BE2C (cell line): ENCODE data around the gene ENTPD6.
"Not testable (repeated sequence)": the region's sequence is repeated elsewhere in the genome, so short reads cannot be mapped to it uniquely, and the experiment has no call there.

Experiments
- DNase-seq: peaks from one replicate; pipeline ENCODE4 v3.0.0-alpha.2; 2020
- H3K27me3 ChIP-seq: fragments of 250-450 bp; sonication (Bioruptor Pico); 2 replicates; pipeline ENCODE4 v1.5.1; 2020; ENCODE audit warnings: mild to moderate bottlenecking
- H3K36me3 ChIP-seq: fragments of 250-450 bp; sonication (Bioruptor Pico); 2 replicates; pipeline ENCODE4 v1.5.1; 2020; ENCODE audit warnings: mild to moderate bottlenecking
- H3K4me1 ChIP-seq: fragments of 250-450 bp; sonication (Bioruptor Pico); 2 replicates; pipeline ENCODE4 v1.5.1; 2020
- H3K4me3 ChIP-seq: 2 replicates; pipeline ENCODE4 v1.5.1; 2011; ENCODE audit warnings: low read depth, low read length
- H3K9me3 ChIP-seq: fragments of 250-450 bp; sonication (Bioruptor Pico); 2 replicates; pipeline ENCODE4 v1.5.1; 2020
- TF ChIP-seq, protein P1 (sequence below): IDR thresholded peaks from 2 replicates; pipeline ENCODE4 v1.5.1; 2012; ENCODE audit warnings: mild to moderate bottlenecking, low read depth, low read length

ENTPD6 gene

DNA sequence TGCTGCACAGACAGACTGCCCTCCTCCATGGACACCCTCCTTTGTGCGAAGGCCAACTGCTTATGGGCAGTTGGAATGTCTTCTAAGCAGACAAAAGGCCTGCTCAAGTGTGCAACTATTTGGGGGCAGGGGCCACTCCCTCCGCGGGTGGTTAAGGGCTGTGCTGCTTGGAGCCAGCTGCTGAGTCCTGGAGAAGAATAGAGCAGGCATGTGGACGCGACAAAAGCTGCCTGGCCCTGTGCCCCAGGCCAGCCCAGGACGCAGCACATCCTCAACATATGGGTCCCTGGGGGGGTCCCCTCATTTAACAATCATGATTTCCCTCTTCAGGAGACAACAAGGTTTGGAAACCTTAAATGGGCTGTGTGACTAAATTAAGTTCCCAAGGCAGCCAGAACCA lies 45.5 kb upstream of the ENTPD6 start:
- no peak for DNase-seq
- H3K4me3 ChIP-seq, result no peak overlapping the region
- H3K36me3 ChIP-seq, result no peaks in the 10 kb centered on the region
- H3K27me3 ChIP-seq, result peaks cover 13% of the 10 kb centered on the region
- H3K4me1 ChIP-seq, result no peaks in the 10 kb centered on the region
- no peaks in the 10 kb centered on the region; the same call in 1 of the 2 replicates for H3K9me3 ChIP-seq
- TF ChIP-seq, protein P1, sequence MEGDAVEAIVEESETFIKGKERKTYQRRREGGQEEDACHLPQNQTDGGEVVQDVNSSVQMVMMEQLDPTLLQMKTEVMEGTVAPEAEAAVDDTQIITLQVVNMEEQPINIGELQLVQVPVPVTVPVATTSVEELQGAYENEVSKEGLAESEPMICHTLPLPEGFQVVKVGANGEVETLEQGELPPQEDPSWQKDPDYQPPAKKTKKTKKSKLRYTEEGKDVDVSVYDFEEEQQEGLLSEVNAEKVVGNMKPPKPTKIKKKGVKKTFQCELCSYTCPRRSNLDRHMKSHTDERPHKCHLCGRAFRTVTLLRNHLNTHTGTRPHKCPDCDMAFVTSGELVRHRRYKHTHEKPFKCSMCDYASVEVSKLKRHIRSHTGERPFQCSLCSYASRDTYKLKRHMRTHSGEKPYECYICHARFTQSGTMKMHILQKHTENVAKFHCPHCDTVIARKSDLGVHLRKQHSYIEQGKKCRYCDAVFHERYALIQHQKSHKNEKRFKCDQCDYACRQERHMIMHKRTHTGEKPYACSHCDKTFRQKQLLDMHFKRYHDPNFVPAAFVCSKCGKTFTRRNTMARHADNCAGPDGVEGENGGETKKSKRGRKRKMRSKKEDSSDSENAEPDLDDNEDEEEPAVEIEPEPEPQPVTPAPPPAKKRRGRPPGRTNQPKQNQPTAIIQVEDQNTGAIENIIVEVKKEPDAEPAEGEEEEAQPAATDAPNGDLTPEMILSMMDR, result no peak

DNA sequence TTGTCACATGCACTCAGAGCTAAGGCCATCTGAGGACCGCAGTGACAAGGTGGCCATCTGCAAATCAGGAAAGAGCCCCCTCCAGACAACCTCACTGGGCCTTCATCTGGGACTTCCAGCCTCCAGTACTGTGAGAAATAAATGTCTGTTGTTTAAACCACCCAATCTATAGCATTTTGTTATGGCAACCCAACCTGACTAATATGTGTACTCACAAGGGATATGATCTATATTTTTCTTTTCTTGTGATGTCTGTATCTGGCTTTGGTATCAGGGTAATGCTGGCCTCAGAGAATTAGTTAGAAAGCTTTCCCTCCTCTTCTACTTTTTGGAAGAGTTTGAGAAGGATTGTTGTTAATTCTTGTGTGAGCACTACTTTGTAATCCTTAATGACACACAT lies 37.5 kb upstream of the ENTPD6 start:
- Histone ChIP-seq H3K4me3 (no peak overlapping the region), H3K36me3 (no peaks in the 10 kb centered on the region), H3K9me3 (no peaks in the 10 kb centered on the region), H3K4me1 (no peaks in the 10 kb centered on the region), H3K27me3 (peaks cover 5% of the 10 kb centered on the region; the same call in 1 of the 2 replicates)
- TF ChIP-seq, protein P1, result no peak
- DNase-seq, result no peak

DNA sequence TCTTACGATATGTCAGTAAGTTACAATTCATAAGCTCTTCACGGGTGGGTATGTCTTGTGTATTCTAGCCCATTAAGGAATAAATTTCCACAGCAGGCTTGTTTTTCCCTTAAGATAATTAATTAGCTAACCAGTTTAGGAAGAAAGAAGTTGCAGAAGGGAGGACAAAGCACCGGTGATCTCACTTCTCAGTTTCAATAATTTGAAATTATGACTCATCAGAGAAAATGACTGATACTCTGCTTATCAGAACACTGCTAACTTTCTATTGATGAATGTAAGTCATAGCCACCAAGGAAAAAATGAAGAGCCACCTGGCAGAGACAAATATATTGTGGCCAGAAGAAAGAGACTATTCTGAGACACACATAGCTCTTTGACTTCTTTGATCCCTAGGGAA lies 35.0 kb upstream of the ENTPD6 start:
- TF ChIP-seq, protein P1, result no peak
- no peak for DNase-seq

DNA sequence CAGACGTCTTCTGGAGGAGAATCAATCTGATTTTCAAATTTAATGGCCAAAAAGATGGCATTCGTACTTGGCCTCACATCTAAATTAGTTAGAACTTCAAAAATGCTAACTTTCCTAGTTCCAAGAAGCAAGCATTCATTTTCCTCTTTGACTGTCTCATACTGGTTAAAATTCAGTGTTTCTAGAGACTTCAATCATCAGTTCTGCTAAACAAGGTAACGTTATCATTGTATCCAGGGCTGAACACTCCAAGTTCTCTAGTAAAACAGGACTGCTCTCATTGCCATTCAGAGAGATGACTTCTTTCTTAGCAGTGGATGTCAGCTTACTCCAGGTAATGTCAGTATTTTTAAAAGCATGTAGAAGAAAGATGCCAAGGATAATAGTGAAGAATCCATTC lies 34.6 kb upstream of the ENTPD6 start:
- Histone ChIP-seq H3K9me3 (no peaks in the 10 kb centered on the region), H3K36me3 (no peaks in the 10 kb centered on the region), H3K4me3 (no peak overlapping the region), H3K4me1 (no peaks in the 10 kb centered on the region), H3K27me3 (peaks cover 5% of the 10 kb centered on the region; the same call in 1 of the 2 replicates)
- TF ChIP-seq, protein P1, result no peak
- DNase-seq, result no peak

More for the DNA sequence above, 35.0 kb upstream of the ENTPD6 start:
- Histone ChIP-seq H3K36me3 (no peaks in the 10 kb centered on the region), H3K27me3 (peaks cover 5% of the 10 kb centered on the region; the same call in 1 of the 2 replicates), H3K4me3 (no peak overlapping the region), H3K4me1 (no peaks in the 10 kb centered on the region), H3K9me3 (no peaks in the 10 kb centered on the region)

DNA sequence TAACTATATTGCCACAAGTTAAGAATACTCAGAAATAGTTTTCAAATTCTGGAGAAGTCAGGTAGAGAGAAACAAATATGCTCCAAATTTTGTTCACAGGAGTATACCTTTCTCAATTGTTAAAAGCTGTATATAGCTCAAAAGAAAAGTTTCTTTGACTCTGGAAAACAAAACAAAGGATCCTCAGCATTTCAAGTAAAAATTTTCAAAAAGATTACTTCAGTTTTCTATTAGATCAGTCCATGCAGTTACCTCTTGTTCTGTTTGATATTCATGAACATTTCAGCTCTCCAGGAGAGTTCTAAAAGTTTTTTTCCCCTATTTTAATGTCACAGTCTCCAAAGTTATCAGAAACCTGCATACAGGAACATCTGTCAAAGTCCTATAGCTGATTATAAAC lies 30.4 kb upstream of the ENTPD6 start:
- Histone ChIP-seq H3K36me3 (no peaks in the 10 kb centered on the region), H3K4me3 (no peak overlapping the region), H3K4me1 (no peaks in the 10 kb centered on the region), H3K9me3 (no peaks in the 10 kb centered on the region), H3K27me3 (peaks cover 3% of the 10 kb centered on the region)
- TF ChIP-seq, protein P1, result no peak
- DNase-seq, result no peak

DNA sequence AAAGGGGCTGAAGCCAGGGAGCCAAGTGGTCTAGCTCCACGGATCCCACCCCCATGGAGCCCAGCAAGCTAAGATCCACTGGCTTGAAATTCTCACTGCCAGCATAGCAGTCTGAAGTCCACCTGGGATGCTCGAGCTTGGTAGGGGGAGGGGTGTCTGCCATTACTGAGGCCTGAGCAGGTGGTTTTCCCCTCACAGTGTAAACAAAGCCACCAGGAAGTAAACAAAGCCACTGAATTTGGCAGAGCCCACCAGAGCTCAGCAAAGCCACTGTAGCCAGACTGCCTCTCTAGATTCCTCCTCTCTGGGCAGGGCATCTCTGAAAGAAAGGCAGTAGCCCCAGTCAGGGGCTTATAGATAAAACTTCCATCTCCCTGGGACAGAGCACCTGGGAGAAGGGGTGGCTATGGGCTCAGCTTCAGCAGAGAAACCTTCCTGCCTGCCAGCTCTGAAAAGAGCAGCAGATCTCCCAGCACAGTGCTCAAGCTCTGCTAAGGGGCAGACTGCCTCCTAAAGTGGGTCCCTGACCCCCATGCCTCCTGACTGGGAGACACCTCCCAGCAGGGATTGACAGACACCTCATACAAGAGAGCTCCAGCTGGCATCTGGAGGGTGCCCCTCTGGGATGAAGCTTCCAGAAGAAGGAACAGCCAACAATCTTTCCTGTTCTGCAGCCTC lies 29.3 kb upstream of the ENTPD6 start:
- H3K9me3 ChIP-seq, DNase-seq, H3K4me1 ChIP-seq, H3K4me3 ChIP-seq, H3K36me3 ChIP-seq, H3K27me3 ChIP-seq: not testable (repeated sequence)
